Spleen (tissue), 7 donors: ENCODE measurements around the gene PTPRT.

ENCODE experiments used
- POLR2A ChIP-seq, 3 donors: fragments of 450-650 bp; IDR thresholded peaks; one replicate each; pipeline ENCODE4 v1.5.1; 2017; ENCODE audit warnings: antibody characterized with exemption in 3 of 3, mild to moderate bottlenecking in 1 of 3
- TF ChIP-seq, protein P1 (sequence below), 11 experiments: fragments of 200-600 bp in 7 of 11; fragments of 450-650 bp in 4 of 11; sonication (generic) in 4 of 11; IDR thresholded peaks in 8 of 11; conservative IDR thresholded peaks in 3 of 11; 1 replicate in 7 of 11; 2 replicates in 4 of 11; pipeline versions ENCODE4 v1.4.0 to v1.8.0; 2016 to 2021; ENCODE audit warnings: antibody characterized with exemption in 11 of 11, inconsistent platforms in 4 of 11, mild to moderate bottlenecking in 1 of 11
- donor health status: DM: no; HTN: no; CAD: no; lungs with moderate emphysema.
- donor health status: DM: no; HTN: no; CAD: no.
- donor health status: DM: no; HTN: no; CAD: no.

DNA sequence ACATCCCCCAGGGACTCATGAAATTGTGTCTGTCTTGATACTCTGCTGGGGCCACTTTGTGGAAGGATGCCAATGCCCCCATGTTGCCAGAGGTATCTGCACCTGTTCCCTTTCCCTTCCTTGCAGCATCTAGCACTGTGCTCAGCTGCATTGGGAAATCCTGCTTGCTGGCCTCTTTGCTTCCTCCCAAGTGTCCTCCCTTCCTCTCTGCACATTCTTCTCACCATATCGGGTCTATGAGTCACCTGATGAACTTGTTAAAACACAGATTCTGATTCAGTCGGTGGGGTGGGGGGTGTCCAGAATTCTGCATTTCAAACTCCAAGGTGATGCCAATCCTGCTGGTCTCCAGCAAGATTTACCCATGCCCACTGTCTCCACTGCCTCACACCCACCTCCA is 467.8 kb downstream of the PTPRT start:
- TF ChIP-seq, protein P1, sequence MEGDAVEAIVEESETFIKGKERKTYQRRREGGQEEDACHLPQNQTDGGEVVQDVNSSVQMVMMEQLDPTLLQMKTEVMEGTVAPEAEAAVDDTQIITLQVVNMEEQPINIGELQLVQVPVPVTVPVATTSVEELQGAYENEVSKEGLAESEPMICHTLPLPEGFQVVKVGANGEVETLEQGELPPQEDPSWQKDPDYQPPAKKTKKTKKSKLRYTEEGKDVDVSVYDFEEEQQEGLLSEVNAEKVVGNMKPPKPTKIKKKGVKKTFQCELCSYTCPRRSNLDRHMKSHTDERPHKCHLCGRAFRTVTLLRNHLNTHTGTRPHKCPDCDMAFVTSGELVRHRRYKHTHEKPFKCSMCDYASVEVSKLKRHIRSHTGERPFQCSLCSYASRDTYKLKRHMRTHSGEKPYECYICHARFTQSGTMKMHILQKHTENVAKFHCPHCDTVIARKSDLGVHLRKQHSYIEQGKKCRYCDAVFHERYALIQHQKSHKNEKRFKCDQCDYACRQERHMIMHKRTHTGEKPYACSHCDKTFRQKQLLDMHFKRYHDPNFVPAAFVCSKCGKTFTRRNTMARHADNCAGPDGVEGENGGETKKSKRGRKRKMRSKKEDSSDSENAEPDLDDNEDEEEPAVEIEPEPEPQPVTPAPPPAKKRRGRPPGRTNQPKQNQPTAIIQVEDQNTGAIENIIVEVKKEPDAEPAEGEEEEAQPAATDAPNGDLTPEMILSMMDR (IDR thresholded peaks at IDR 0.05 in 8 of 11, conservative IDR thresholded peaks at IDR 0.05 in 3 of 11) = no peak
- no peak for TF ChIP-seq POLR2A (IDR thresholded peaks at IDR 0.05)
